Measurements from ENCODE around the gene RNF14. TPM values are rescaled to one million over a fixed set of nuclear protein-coding genes. Genes with fewer than 3 reads are reported as not detected.

The RNF14 gene
- total RNA-seq, 1 experiment from 2014 or later, result 20.1 TPM

GRCh38 chr5:141969783-141970771 lies 1.2 kb downstream of the RNF14 start:
- Histone ChIP-seq H3K4ac (ENCODE audit: low read depth, low read length) (no peak overlapping the region), H2BK20ac (ENCODE audit: low read depth, low read length, poor library complexity, severe bottlenecking) (no peak overlapping the region), H3K79me1 (ENCODE audit: insufficient read depth, low read depth, low read length, poor library complexity, severe bottlenecking) (no peaks in the 10 kb centered on the region), H4K20me1 (ENCODE audit: control insufficient read depth, insufficient read depth, insufficient read length) (no peaks in the 10 kb centered on the region), H3K23ac (ENCODE audit: insufficient read length, low read depth, low read length) (no peak overlapping the region), H3K79me2 (ENCODE audit: insufficient read depth, low read length) (no peaks in the 10 kb centered on the region), H4K91ac (ENCODE audit: insufficient read length, low read depth, low read length) (no peak overlapping the region), H3K9ac (ENCODE audit: extremely low read depth, insufficient read length, low read length) (peak overlapping the region; percentile 59), H3K23me2 (ENCODE audit: insufficient read length, low read depth, low read length, poor library complexity, severe bottlenecking) (peaks cover 4% of the 10 kb centered on the region), H4K5ac (ENCODE audit: insufficient read length, low read depth, low read length) (no peak overlapping the region), H3K18ac (ENCODE audit: insufficient read length, low read depth, low read length) (no peak overlapping the region), H2AFZ (ENCODE audit: low read length) (no peak overlapping the region), H3K27me3 (ENCODE audit: insufficient read depth, low read length) (no peaks in the 10 kb centered on the region), H3K14ac (ENCODE audit: insufficient read depth, low read length) (no peak overlapping the region), H3T11ph (ENCODE audit: low read length) (no peak overlapping the region), H3K27ac (ENCODE audit: insufficient read length, low read depth, low read length) (no peak overlapping the region), H3K56ac (ENCODE audit: insufficient read length, low read depth, low read length) (no peak overlapping the region), H3K4me1 (ENCODE audit: insufficient read depth, low read length) (peaks cover 2% of the 10 kb centered on the region; the same call in 1 of the 2 replicates), H2AK5ac (ENCODE audit: insufficient read length, low read length) (no peak overlapping the region), H2BK12ac (ENCODE audit: insufficient read length, low read depth, low read length) (no peak overlapping the region), H3K4me2 (ENCODE audit: insufficient read depth, insufficient read length, low read length) (peak overlapping the region; percentile 68), H2BK120ac (ENCODE audit: low read depth, low read length, poor library complexity, severe bottlenecking) (no peak overlapping the region), H2BK5ac (ENCODE audit: insufficient read length, low read length) (no peak overlapping the region), H4K8ac (replicated peaks; ENCODE audit: insufficient read length, low read depth, low read length) (no peak overlapping the region), H2BK15ac (ENCODE audit: low read depth, low read length) (no peak overlapping the region), H3K9me3 (ENCODE audit: control insufficient read depth, low read depth, low read length) (no peaks in the 10 kb centered on the region)
- Mint-ChIP-seq H3K27me3 (ENCODE audit: low read depth) (no peaks in the 10 kb centered on the region), H3K4me1 (peaks cover 18 to 19% of the 10 kb centered on the region in 2 experiments), H3K36me3 (ENCODE audit: insufficient read depth in 1 of 3, low read depth in 3 of 3) (peaks cover 2 to 19% (median 13%) of the 10 kb centered on the region in 3 experiments; a peak in 5 of 7 replicates), H3K4me3 (peak overlapping the region; percentile 86 to 93), H3K9me3 (no peaks in the 10 kb centered on the region), H3K27ac (peak overlapping the region in 2 of 3 experiments; percentile 30 to 83; a peak in 4 of 7 replicates)
- no peak for DNase-seq
- no peak for TF ChIP-seq CTCF (conservative IDR thresholded peaks at IDR 0.05)
- WGBS (ENCODE audit: extremely low coverage, insufficient read length, low lambda C conversion rate), result no CpG with 5 or more reads among the region's 2 CpGs
